ENCODE results near the gene EID2B. TPM values are rescaled to one million over a fixed set of nuclear protein-coding genes. Genes with fewer than 3 reads are reported as not detected.

Gene EID2B
- polyA plus RNA-seq, 3 donors, result 1.2 to 2.6 (median 2.4) TPM

DNA sequence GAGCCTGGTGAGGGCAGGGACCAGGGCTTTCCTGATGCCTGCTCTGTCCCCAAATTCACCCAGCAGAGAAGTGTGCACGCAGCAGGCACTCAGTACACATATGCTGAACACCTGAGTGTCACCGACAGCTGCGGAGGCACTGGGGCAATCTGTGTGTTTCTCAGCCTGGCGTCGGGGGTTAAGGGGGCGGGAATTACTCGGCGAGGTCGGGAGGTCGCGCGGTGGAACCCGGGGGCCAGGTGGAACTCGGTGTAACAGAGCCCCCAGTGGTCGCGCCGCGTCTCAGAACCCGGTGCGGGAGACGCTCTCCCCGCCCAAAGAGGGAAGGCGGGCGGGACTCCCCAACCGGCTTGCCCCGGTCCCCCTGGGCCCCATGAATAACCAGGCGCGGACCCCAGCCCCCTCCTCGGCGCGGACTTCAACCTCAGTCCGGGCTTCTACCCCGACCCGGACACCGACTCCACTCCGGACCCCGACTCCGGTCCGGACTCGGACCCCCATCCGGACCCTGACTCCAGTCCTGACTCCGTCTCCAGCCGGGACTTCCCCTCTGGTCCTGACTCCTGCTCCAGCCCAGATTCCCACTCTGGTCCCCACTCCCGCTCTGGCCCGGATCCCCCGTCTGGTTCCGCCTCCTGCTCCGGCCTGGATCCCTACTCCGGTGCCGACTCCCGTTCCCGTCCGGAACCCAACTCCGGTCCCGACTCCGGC lies 17.7 kb downstream of the EID2B start, which contains the start of gene SELENOV:
Gene SELENOV, plus strand, starts transcription at position 300 of the 711 bp plus-strand sequence. Its CDS starts 74 bp downstream, at position 374.
- no peak within 1 kb of the TSS for H3K4me3 ChIP-seq (replicated peaks in 1 of 3; ENCODE audit: low read depth in 2 of 3, low read length in 3 of 3)
- H3K9me3 ChIP-seq (replicated peaks in 1 of 2; ENCODE audit: control insufficient read depth in 1 of 2, insufficient read depth in 1 of 2, low read length in 2 of 2), result peaks cover 11 to 16% of the 10 kb centered on the region in 2 donors
- H3K9ac ChIP-seq (ENCODE audit: insufficient read depth, low read length, poor library complexity, severe bottlenecking), result no peak within 1 kb of the TSS
- intact Hi-C loops (cut with micrococcal nuclease), result no loop called here
- no peak within 1 kb of the TSS for H3K27ac ChIP-seq (ENCODE audit: low read depth in 1 of 2, low read length in 2 of 2)
- no peaks in the 10 kb centered on the region for H4K20me1 ChIP-seq (ENCODE audit: insufficient read depth, low read length)
- H3K79me2 ChIP-seq (ENCODE audit: insufficient read depth, low read length), result no peaks in the 10 kb centered on the region
- Mint-ChIP-seq H3K27me3 (ENCODE audit: low read depth in 3 of 3) (peaks cover 71 to 76% (median 72%) of the 10 kb centered on the region in 3 donors), H3K9me3 (peaks cover 0 to 27% (median 15%) of the 10 kb centered on the region in 7 donors), H3K27ac (no peak within 1 kb of the TSS), H3K4me1 (peaks cover 12% of the 10 kb centered on the region), H3K36me3 (no peaks in the 10 kb centered on the region), H3K4me3 (peak within 1 kb of the TSS; percentile 49 to 80)
- no peak within 1 kb of the TSS for H3K4me2 ChIP-seq (replicated peaks; ENCODE audit: extremely low read depth, low read length, poor library complexity, severe bottlenecking)
- H3K4me1 ChIP-seq (ENCODE audit: control insufficient read depth in 1 of 2, insufficient read depth in 2 of 2, low read length in 2 of 2), result peaks cover 0 to 10% of the 10 kb centered on the region in 2 donors
- peak within 1 kb of the TSS; percentile 22 for H2AFZ ChIP-seq (ENCODE audit: insufficient read depth, low read depth, low read length, poor library complexity, severe bottlenecking)
- 1% methylated on average over 56 of the region's 56 CpGs for WGBS (ENCODE audit: insufficient coverage)
- peaks cover 34 to 61% of the 10 kb centered on the region in 2 donors for H3K27me3 ChIP-seq (ENCODE audit: control insufficient read depth in 2 of 2, insufficient read depth in 2 of 2, low read length in 2 of 2)
- no peaks in the 10 kb centered on the region for H3K36me3 ChIP-seq (replicated peaks in 1 of 2; ENCODE audit: control insufficient read depth in 1 of 2, insufficient read depth in 2 of 2, low read length in 2 of 2)
- TF ChIP-seq, protein P1, sequence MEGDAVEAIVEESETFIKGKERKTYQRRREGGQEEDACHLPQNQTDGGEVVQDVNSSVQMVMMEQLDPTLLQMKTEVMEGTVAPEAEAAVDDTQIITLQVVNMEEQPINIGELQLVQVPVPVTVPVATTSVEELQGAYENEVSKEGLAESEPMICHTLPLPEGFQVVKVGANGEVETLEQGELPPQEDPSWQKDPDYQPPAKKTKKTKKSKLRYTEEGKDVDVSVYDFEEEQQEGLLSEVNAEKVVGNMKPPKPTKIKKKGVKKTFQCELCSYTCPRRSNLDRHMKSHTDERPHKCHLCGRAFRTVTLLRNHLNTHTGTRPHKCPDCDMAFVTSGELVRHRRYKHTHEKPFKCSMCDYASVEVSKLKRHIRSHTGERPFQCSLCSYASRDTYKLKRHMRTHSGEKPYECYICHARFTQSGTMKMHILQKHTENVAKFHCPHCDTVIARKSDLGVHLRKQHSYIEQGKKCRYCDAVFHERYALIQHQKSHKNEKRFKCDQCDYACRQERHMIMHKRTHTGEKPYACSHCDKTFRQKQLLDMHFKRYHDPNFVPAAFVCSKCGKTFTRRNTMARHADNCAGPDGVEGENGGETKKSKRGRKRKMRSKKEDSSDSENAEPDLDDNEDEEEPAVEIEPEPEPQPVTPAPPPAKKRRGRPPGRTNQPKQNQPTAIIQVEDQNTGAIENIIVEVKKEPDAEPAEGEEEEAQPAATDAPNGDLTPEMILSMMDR (IDR thresholded peaks at IDR 0.05), result no peak
- DNase-seq, result no peak

DNA sequence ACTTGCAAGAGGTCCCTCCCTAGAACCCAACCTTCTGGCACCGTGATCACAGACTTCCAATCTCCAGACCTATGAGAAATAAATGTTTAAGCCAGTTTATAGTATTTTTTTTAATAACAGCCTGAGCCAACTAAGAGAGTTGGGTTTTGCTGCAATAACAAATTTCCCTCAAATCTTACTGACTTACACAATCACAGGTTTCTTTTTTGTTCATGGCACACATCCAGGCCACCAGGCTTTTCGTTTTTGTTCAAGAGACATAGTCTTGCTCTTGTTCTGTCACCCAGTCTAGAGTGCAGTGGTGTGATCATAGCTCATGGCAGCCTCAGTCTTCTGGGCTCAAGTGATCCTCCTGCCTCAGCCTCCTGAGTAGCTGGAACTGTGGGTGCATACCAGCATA lies 19.7 kb downstream of the EID2B start:
- Histone ChIP-seq H3K27ac (ENCODE audit: low read depth in 1 of 2, low read length in 2 of 2) (no peak overlapping the region), H4K20me1 (ENCODE audit: insufficient read depth, low read length) (no peaks in the 10 kb centered on the region), H3K4me1 (ENCODE audit: control insufficient read depth in 1 of 2, insufficient read depth in 2 of 2, low read length in 2 of 2) (peaks cover 0 to 10% of the 10 kb centered on the region in 2 donors), H3K79me2 (ENCODE audit: insufficient read depth, low read length) (no peaks in the 10 kb centered on the region), H3K4me2 (replicated peaks; ENCODE audit: extremely low read depth, low read length, poor library complexity, severe bottlenecking) (no peak overlapping the region), H3K9ac (ENCODE audit: insufficient read depth, low read length, poor library complexity, severe bottlenecking) (no peak overlapping the region), H3K4me3 (replicated peaks in 1 of 3; ENCODE audit: low read depth in 2 of 3, low read length in 3 of 3) (no peak overlapping the region), H3K9me3 (replicated peaks in 1 of 2; ENCODE audit: control insufficient read depth in 1 of 2, insufficient read depth in 1 of 2, low read length in 2 of 2) (peaks cover 11 to 16% of the 10 kb centered on the region in 2 donors), H2AFZ (ENCODE audit: insufficient read depth, low read depth, low read length, poor library complexity, severe bottlenecking) (no peak overlapping the region), H3K27me3 (ENCODE audit: control insufficient read depth in 2 of 2, insufficient read depth in 2 of 2, low read length in 2 of 2) (peaks cover 37 to 67% of the 10 kb centered on the region in 2 donors), H3K36me3 (replicated peaks in 1 of 2; ENCODE audit: control insufficient read depth in 1 of 2, insufficient read depth in 2 of 2, low read length in 2 of 2) (no peaks in the 10 kb centered on the region)
- 0% methylated on average over 1 of the region's 2 CpGs for WGBS (ENCODE audit: insufficient coverage)
- no peak overlapping the region for H3K27ac Mint-ChIP-seq
- intact Hi-C loops (cut with micrococcal nuclease), result no loop called here
- H3K36me3 Mint-ChIP-seq, result no peaks in the 10 kb centered on the region
- TF ChIP-seq, protein P1 (IDR thresholded peaks at IDR 0.05), result no peak
- no peak for DNase-seq
- H3K27me3 Mint-ChIP-seq (ENCODE audit: low read depth in 3 of 3), result peaks cover 70 to 85% (median 82%) of the 10 kb centered on the region in 3 donors
- H3K4me3 Mint-ChIP-seq, result peak overlapping the region in 1 of 2 donors; percentile 24
- H3K4me1 Mint-ChIP-seq, result peaks cover 12% of the 10 kb centered on the region
- H3K9me3 Mint-ChIP-seq, result peaks cover 0 to 29% (median 15%) of the 10 kb centered on the region in 7 donors

Measured in CD14-positive monocyte (primary cell).